OCI-LY7 (cell line): ENCODE data around the gene CLIP3. TPM values are rescaled to one million over a fixed set of nuclear protein-coding genes. Genes with fewer than 3 reads are reported as not detected.

Experiments
- BruUV-seq: library from RNA; stranded (reverse); fragments of 400-500 nt; replicated peaks from 2 replicates; lab custom pipeline; 2021; lab: Mats Ljungman, UMichigan
- CTCF ChIA-PET: fragments of 300-600 bp; sonication (Branson Sonifier 250); formaldehyde crosslinking; loops from one replicate; lab custom pipeline; 2022; ENCODE audit warnings: antibody characterized with exemption; ENCODE audit not compliant: unreplicated experiment; lab: Charles Lee
- POLR2A ChIA-PET: fragments of 300-600 bp; sonication (Branson Sonifier 250); formaldehyde crosslinking; loops from one replicate; lab custom pipeline; 2022; ENCODE audit warnings: antibody characterized with exemption; lab: Charles Lee
- DNase-seq: peaks from one replicate; pipeline ENCODE4 v3.0.0-alpha.2; 2015; ENCODE audit warnings: low spot score
- H2AFZ ChIP-seq: fragments of 200-600 bp; sonication (generic), shearing (Covaris generic); 2 replicates; pipeline ENCODE4 v1.6.1; 2014; ENCODE audit warnings: mild to moderate bottlenecking, antibody characterized with exemption, low read length, moderate library complexity
- H3K27ac ChIP-seq: fragments of 200-600 bp; sonication (generic); 2 replicates; pipeline ENCODE4 v1.5.1; 2014; ENCODE audit warnings: mixed run types, low read depth, mild to moderate bottlenecking, moderate library complexity, low read length, inconsistent platforms; ENCODE audit not compliant: poor library complexity, severe bottlenecking
- H3K36me3 ChIP-seq: fragments of 200-600 bp; sonication (generic); 2 replicates; pipeline ENCODE4 v1.6.1; 2014; ENCODE audit warnings: mild to moderate bottlenecking, antibody characterized with exemption, low read length, moderate library complexity, mixed read lengths; ENCODE audit not compliant: insufficient read depth
- H3K4me1 ChIP-seq: fragments of 200-600 bp; sonication (generic); 2 replicates; pipeline ENCODE4 v1.5.1; 2014; ENCODE audit warnings: mild to moderate bottlenecking, low read length; ENCODE audit not compliant: insufficient read depth, poor library complexity, severe bottlenecking
- H3K4me2 ChIP-seq: fragments of 200-600 bp; sonication (generic); 2 replicates; pipeline ENCODE4 v1.6.1; 2014; ENCODE audit warnings: mild to moderate bottlenecking, low read length
- H3K4me3 ChIP-seq: fragments of 200-600 bp; sonication (generic); 2 replicates; pipeline ENCODE4 v1.5.1; 2014; ENCODE audit warnings: mild to moderate bottlenecking, low read depth, low read length; ENCODE audit not compliant: poor library complexity, severe bottlenecking
- H3K79me2 ChIP-seq: fragments of 200-600 bp; sonication (generic); 2 replicates; pipeline ENCODE4 v1.6.1; 2016; ENCODE audit warnings: low read depth, mild to moderate bottlenecking, low read length, moderate library complexity, mixed read lengths; ENCODE audit not compliant: insufficient read depth
- H3K9me2 ChIP-seq: fragments of 200-600 bp; sonication (generic); 2 replicates; pipeline ENCODE4 v1.6.1; 2016; ENCODE audit warnings: mild to moderate bottlenecking, low read length, mixed read lengths; ENCODE audit not compliant: insufficient read depth
- H3K9me3 ChIP-seq: fragments of 200-600 bp; sonication (generic); 2 replicates; pipeline ENCODE4 v1.6.1; 2014; ENCODE audit warnings: mild to moderate bottlenecking, mixed run types, low read length, mixed read lengths
- H4K20me1 ChIP-seq: fragments of 200-600 bp; sonication (generic); 2 replicates; pipeline ENCODE4 v1.6.1; 2014; ENCODE audit warnings: mild to moderate bottlenecking, antibody characterized with exemption, low read length, moderate library complexity, mixed read lengths; ENCODE audit not compliant: insufficient read depth
- CTCF ChIP-seq: fragments of 200-600 bp; sonication (generic); conservative IDR thresholded peaks from 2 replicates; pipeline ENCODE4 v1.5.1; 2014; ENCODE audit warnings: mild to moderate bottlenecking, antibody characterized with exemption, low read length, moderate library complexity, mixed read lengths
- EZH2phosphoT487 ChIP-seq: fragments of 200-600 bp; sonication (generic); IDR thresholded peaks from 2 replicates; pipeline ENCODE4 v1.6.1; 2018; ENCODE audit warnings: low read depth, borderline replicate concordance, mild to moderate bottlenecking, mixed run types, antibody characterized with exemption, low read length, moderate library complexity, mixed read lengths
- intact Hi-C: fragments of 100-400 bp; cut with micrococcal nuclease; formaldehyde crosslinking; loops from one replicate; pipeline ENCODE4 v1.10.0; 2022; ENCODE audit not compliant: unreplicated experiment
- total RNA-seq, 2 experiments: library from RNA; depleted of rRNA in 1 of 2; stranded (reverse); fragments of >200 nt in 1 of 2; shearing (Covaris generic) in 1 of 2; gene quantifications; 2 replicates each; pipeline ENCODE4 v1.2.3, GENCODE V29; 2014 to 2022

The CLIP3 gene
- total RNA-seq, 2 experiments from 2014 or later = 0.66 to 2.4 TPM

GRCh38 chr19:36026091-36026876 is 6.4 kb downstream of the CLIP3 start:
- Histone ChIP-seq H3K4me2 (no peak overlapping the region), H3K27ac (no peak overlapping the region), H3K36me3 (peaks cover 5% of the 10 kb centered on the region; the same call in 1 of the 2 replicates), H3K9me3 (no peaks in the 10 kb centered on the region), H3K4me3 (no peak overlapping the region), H3K4me1 (no peaks in the 10 kb centered on the region), H2AFZ (no peak overlapping the region), H3K9me2 (no peaks in the 10 kb centered on the region), H3K79me2 (no peaks in the 10 kb centered on the region), H4K20me1 (no peaks in the 10 kb centered on the region)
- ChIA-PET CTCF (no interaction called here), POLR2A (no interaction called here)
- DNase-seq = no peak
- TF ChIP-seq CTCF = no peak
- TF ChIP-seq EZH2phosphoT487 = no peak
- intact Hi-C loops = no loop called here
- no TSS peak for BruUV-seq

- BruUV-seq = no TSS peak
- POLR2A ChIA-PET = no interaction called here
- CTCF ChIA-PET = no interaction called here
- no peak overlapping the region for H3K27ac ChIP-seq
- no peak for DNase-seq
- no peaks in the 10 kb centered on the region for H3K79me2 ChIP-seq
- no peaks in the 10 kb centered on the region for H3K4me1 ChIP-seq
- H2AFZ ChIP-seq = no peak overlapping the region
- no peaks in the 10 kb centered on the region for H4K20me1 ChIP-seq
- peaks cover 11% of the 10 kb centered on the region; the same call in 1 of the 2 replicates for H3K36me3 ChIP-seq
- H3K4me2 ChIP-seq = no peak overlapping the region
- intact Hi-C loops = no loop called here
- H3K4me3 ChIP-seq = no peak overlapping the region
- TF ChIP-seq EZH2phosphoT487 (no peak), CTCF (no peak)
- H3K9me3 ChIP-seq = no peaks in the 10 kb centered on the region
- no peaks in the 10 kb centered on the region for H3K9me2 ChIP-seq
Observed at GRCh38 chr19:36025541-36025940, 7.1 kb downstream of the CLIP3 start.

- Histone ChIP-seq H3K79me2 (no peaks in the 10 kb centered on the region), H2AFZ (no peak overlapping the region), H4K20me1 (no peaks in the 10 kb centered on the region), H3K4me2 (no peak overlapping the region), H3K4me1 (no peaks in the 10 kb centered on the region), H3K9me3 (no peaks in the 10 kb centered on the region), H3K27ac (no peak overlapping the region), H3K9me2 (no peaks in the 10 kb centered on the region), H3K36me3 (peaks cover 11% of the 10 kb centered on the region; the same call in 1 of the 2 replicates), H3K4me3 (no peak overlapping the region)
- ChIA-PET POLR2A (no interaction called here), CTCF (no interaction called here)
- no TSS peak for BruUV-seq
- DNase-seq = no peak
- intact Hi-C loops = no loop called here
- TF ChIP-seq CTCF = no peak
Observed at GRCh38 chr19:36023432-36023831, 9.2 kb downstream of the CLIP3 start.
